GM21737 (cell line): Measurements from ENCODE around the gene SLC25A27.

Experiments used
- ATAC-seq: cut with Tn5 transposase; IDR thresholded peaks from one replicate; pipeline ENCODE4 v1.9.1; 2021; ENCODE audit warnings: mild to moderate bottlenecking, moderate library complexity; ENCODE audit not compliant: unreplicated experiment

SLC25A27 gene

GRCh38 chr6:46704562-46704961 is 51.8 kb downstream of the SLC25A27 start:
- no peak for ATAC-seq

GRCh38 chr6:46706464-46706863 is 53.7 kb downstream of the SLC25A27 start:
- no peak for ATAC-seq

- no peak for ATAC-seq
Observed at GRCh38 chr6:46711491-46711890, 58.7 kb downstream of the SLC25A27 start.

- ATAC-seq = no peak
Observed at GRCh38 chr6:46715141-46715540, 62.4 kb downstream of the SLC25A27 start.

GRCh38 chr6:46719099-46719498 is 66.3 kb downstream of the SLC25A27 start:
- ATAC-seq = no peak

- no peak for ATAC-seq
Observed at GRCh38 chr6:46720401-46720800, 67.6 kb downstream of the SLC25A27 start.
